ENCODE results near the gene NUAK1.

The NUAK1 gene

DNA sequence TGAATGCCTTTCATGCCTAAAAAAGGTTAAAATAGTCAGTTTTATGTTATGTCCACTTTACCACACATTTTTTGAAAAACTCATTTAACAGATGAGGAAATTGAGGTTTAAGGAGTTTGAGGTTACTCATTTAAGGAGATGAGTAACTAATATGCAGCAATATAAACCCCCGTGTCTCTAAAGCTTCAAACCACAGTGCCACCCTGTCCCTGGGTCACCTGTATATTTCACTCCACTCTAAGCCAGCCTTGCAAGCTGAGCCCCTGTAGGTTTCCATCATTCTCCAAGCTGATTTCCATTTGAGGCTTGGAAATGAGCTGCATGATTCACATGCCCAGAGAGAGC, 64.4 kb downstream of the NUAK1 start:
- Histone ChIP-seq H3K9me3 (replicated peaks; ENCODE audit: low read length) (no peaks in the 10 kb centered on the region), H3K27me3 (ENCODE audit: control insufficient read depth, insufficient read depth, low read length) (no peaks in the 10 kb centered on the region), H3K36me3 (ENCODE audit: insufficient read depth, low read length) (peaks cover 14% of the 10 kb centered on the region), H3K9ac (ENCODE audit: low read depth, low read length) (no peak overlapping the region), H3K4me1 (ENCODE audit: control insufficient read depth, insufficient read depth, low read length) (peaks cover 27% of the 10 kb centered on the region), H3K4me3 (ENCODE audit: low read length) (no peak overlapping the region), H3K4me2 (ENCODE audit: low read length) (no peak overlapping the region)

DNA sequence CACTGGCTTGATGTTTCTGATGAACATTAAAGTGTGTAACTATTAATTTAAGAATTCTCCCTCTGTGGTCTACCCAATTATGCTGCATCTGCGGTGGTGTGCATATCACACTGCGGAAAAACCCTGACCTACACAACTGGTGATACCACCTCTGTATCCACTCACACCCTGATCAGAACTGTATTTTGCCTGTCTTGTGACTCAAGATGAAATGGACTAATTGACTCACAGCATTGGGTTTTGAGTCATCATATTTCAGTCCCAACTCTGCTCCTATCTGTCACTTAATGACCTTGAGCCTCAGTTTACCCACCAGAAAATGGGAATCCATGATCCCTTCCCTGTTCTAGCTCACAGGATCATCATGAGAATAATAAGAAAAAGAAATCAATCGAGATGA, 65.6 kb downstream of the NUAK1 start:
- H3K4me1 ChIP-seq (ENCODE audit: control insufficient read depth, insufficient read depth, low read length), result peaks cover 15% of the 10 kb centered on the region
- H3K9me3 ChIP-seq (replicated peaks; ENCODE audit: low read length), result no peaks in the 10 kb centered on the region
- no peaks in the 10 kb centered on the region for H3K27me3 ChIP-seq (ENCODE audit: control insufficient read depth, insufficient read depth, low read length)
- H3K4me3 ChIP-seq (ENCODE audit: low read length), result no peak overlapping the region
- H3K36me3 ChIP-seq (ENCODE audit: insufficient read depth, low read length), result peaks cover 19% of the 10 kb centered on the region
- H3K4me2 ChIP-seq (ENCODE audit: low read length), result no peak overlapping the region
- H3K9ac ChIP-seq (ENCODE audit: low read depth, low read length), result no peak overlapping the region

DNA sequence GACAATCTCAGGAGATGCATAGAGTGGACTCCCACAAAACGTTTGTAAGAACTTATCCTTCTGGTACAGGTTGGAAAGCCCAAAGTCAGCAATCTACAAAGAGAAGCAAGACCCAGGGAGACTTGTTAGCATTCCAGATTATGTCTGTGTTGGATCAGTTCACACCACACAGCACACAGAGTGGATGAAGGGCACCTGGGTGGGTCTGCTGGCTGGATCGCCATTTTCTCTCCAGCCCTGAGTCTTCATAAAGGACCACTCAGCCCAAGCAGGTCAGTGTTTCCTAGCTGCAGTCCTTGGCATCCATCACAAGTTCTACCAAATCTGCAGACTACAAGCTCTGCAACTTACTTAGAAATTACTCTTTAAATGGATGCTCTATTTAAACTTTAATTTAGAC, 66.0 kb downstream of the NUAK1 start:
- H3K4me3 ChIP-seq (ENCODE audit: low read length), result no peak overlapping the region
- H3K4me1 ChIP-seq (ENCODE audit: control insufficient read depth, insufficient read depth, low read length), result peaks cover 13% of the 10 kb centered on the region
- H3K36me3 ChIP-seq (ENCODE audit: insufficient read depth, low read length), result peaks cover 24% of the 10 kb centered on the region
- no peak overlapping the region for H3K9ac ChIP-seq (ENCODE audit: low read depth, low read length)
- no peak overlapping the region for H3K4me2 ChIP-seq (ENCODE audit: low read length)
- H3K9me3 ChIP-seq (replicated peaks; ENCODE audit: low read length), result no peaks in the 10 kb centered on the region
- H3K27me3 ChIP-seq (ENCODE audit: control insufficient read depth, insufficient read depth, low read length), result no peaks in the 10 kb centered on the region

DNA sequence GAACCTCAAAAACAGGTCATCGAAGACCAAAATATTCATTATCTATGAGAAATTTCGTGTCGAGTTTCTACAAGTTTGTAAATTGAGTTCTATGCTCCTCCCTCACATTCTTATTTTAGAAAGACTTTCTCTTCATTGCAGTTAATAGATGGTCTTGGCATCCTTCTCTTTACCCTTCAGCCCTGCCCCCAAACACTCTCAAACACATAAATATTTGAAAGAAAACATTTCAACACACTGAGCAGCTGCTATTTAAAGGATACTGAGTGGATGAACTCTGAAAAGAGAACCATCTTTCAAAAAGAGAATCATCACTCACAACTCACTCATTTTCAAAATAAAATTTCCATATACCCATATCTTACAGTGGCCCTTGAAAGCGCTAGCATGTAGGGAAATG, 67.1 kb downstream of the NUAK1 start:
- Histone ChIP-seq H3K36me3 (ENCODE audit: insufficient read depth, low read length) (peaks cover 31% of the 10 kb centered on the region), H3K4me1 (ENCODE audit: control insufficient read depth, insufficient read depth, low read length) (peaks cover 13% of the 10 kb centered on the region), H3K9me3 (replicated peaks; ENCODE audit: low read length) (no peaks in the 10 kb centered on the region), H3K4me2 (ENCODE audit: low read length) (no peak overlapping the region), H3K27me3 (ENCODE audit: control insufficient read depth, insufficient read depth, low read length) (no peaks in the 10 kb centered on the region), H3K4me3 (ENCODE audit: low read length) (no peak overlapping the region), H3K9ac (ENCODE audit: low read depth, low read length) (no peak overlapping the region)

DNA sequence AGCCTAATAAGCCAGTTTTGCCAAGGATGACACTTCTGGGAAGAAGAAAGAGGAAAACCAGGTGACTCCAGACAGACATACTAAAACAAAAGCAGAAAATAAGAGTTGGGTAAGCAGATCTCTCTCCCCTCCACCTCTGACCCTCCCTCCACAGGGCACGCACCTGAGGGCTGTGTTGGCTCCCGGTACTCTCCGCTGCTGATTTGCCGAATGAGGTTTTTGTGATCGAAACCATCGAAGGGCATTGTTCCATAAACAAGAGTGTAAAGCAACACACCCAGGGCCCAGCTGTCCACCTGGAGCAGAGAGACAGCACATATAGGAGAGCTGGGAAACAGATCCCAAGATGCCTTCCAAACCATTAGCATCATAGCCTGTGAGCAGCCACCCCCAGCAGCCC, 68.1 kb downstream of the NUAK1 start:
- Histone ChIP-seq H3K9ac (ENCODE audit: low read depth, low read length) (no peak overlapping the region), H3K4me2 (ENCODE audit: low read length) (no peak overlapping the region), H3K27me3 (ENCODE audit: control insufficient read depth, insufficient read depth, low read length) (no peaks in the 10 kb centered on the region), H3K4me3 (ENCODE audit: low read length) (no peak overlapping the region), H3K36me3 (ENCODE audit: insufficient read depth, low read length) (peaks cover 35% of the 10 kb centered on the region), H3K4me1 (ENCODE audit: control insufficient read depth, insufficient read depth, low read length) (peaks cover 13% of the 10 kb centered on the region), H3K9me3 (replicated peaks; ENCODE audit: low read length) (no peaks in the 10 kb centered on the region)

DNA sequence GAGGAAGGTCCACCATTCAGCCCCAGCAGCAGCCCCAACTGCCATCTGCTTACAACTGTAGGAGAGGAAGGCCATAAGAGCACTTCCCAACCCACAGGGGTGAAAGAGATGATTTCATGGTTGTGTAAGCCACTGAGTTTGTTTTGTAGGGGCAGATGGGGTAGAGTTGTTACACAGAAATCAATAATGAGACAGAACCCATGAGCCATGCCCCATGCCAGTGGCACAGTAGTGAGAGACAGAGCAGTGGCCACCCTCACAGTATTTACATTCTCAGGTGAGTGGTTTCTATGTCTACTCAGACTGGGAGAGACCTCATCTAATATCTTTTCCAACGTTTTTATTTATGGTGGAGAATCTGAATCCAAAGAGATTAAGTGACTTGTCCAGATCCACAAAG, 68.6 kb downstream of the NUAK1 start:
- H3K27me3 ChIP-seq (ENCODE audit: control insufficient read depth, insufficient read depth, low read length), result no peaks in the 10 kb centered on the region
- H3K4me2 ChIP-seq (ENCODE audit: low read length), result no peak overlapping the region
- no peak overlapping the region for H3K9ac ChIP-seq (ENCODE audit: low read depth, low read length)
- H3K4me1 ChIP-seq (ENCODE audit: control insufficient read depth, insufficient read depth, low read length), result peaks cover 13% of the 10 kb centered on the region
- no peak overlapping the region for H3K4me3 ChIP-seq (ENCODE audit: low read length)
- H3K36me3 ChIP-seq (ENCODE audit: insufficient read depth, low read length), result peaks cover 39% of the 10 kb centered on the region
- no peaks in the 10 kb centered on the region for H3K9me3 ChIP-seq (replicated peaks; ENCODE audit: low read length)

DNA sequence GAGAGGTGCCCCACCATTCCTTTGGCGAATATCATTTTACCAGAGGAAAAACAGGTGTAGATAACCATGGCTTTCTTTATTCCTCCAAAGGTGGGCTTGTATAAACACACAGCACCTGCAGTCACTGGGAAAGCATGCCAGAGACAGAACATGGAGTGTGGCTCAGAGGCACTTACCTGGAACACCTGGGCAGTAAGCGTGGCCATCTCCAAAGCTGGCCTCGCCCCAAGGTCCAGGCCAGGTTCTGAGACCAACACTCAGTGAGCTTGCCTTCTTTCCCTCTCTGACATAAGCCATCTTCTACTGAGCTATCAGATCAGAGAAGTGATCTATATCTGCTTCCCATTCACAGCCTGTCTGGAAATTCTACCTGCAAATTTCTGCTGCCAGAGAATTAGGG, 70.5 kb downstream of the NUAK1 start:
- H3K27me3 ChIP-seq (ENCODE audit: control insufficient read depth, insufficient read depth, low read length), result no peaks in the 10 kb centered on the region
- H3K36me3 ChIP-seq (ENCODE audit: insufficient read depth, low read length), result peaks cover 40% of the 10 kb centered on the region
- no peak overlapping the region for H3K9ac ChIP-seq (ENCODE audit: low read depth, low read length)
- H3K4me3 ChIP-seq (ENCODE audit: low read length), result no peak overlapping the region
- H3K4me2 ChIP-seq (ENCODE audit: low read length), result no peak overlapping the region
- peaks cover 3% of the 10 kb centered on the region for H3K4me1 ChIP-seq (ENCODE audit: control insufficient read depth, insufficient read depth, low read length)
- H3K9me3 ChIP-seq (replicated peaks; ENCODE audit: low read length), result no peaks in the 10 kb centered on the region

DNA sequence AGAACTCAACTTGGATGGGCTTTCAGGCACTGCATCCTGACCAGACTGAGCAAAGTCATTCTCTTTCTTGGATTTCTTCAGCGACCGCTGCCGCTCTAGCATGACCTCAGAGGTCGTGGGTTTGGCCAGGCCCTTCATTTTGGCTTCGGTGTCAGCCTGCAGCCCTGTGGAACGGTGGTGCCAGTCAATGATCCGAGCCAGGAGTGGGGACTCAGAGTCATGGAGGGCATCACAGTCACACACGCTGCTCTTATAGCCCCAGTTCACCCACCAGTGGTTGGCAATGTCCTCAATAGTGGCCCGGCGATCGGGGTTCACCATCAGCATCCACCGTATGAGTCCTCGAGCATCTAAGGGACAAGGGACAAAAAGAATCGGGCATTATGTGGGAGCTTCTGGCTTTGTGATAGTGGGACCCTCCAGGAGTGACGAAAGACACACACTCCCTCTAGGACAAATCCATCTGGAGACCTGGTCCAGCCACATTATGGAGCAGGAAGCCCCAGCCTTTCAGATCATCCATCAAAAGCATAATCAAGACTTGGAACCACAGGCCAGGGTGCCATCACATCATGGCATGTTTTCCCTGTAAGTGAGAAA, 71.0 kb downstream of the NUAK1 start:
- Histone ChIP-seq H3K4me2 (ENCODE audit: low read length) (no peak overlapping the region), H3K4me3 (ENCODE audit: low read length) (no peak overlapping the region), H3K9me3 (replicated peaks; ENCODE audit: low read length) (no peaks in the 10 kb centered on the region), H3K36me3 (ENCODE audit: insufficient read depth, low read length) (peaks cover 40% of the 10 kb centered on the region), H3K9ac (ENCODE audit: low read depth, low read length) (no peak overlapping the region), H3K4me1 (ENCODE audit: control insufficient read depth, insufficient read depth, low read length) (no peaks in the 10 kb centered on the region), H3K27me3 (ENCODE audit: control insufficient read depth, insufficient read depth, low read length) (no peaks in the 10 kb centered on the region)

DNA sequence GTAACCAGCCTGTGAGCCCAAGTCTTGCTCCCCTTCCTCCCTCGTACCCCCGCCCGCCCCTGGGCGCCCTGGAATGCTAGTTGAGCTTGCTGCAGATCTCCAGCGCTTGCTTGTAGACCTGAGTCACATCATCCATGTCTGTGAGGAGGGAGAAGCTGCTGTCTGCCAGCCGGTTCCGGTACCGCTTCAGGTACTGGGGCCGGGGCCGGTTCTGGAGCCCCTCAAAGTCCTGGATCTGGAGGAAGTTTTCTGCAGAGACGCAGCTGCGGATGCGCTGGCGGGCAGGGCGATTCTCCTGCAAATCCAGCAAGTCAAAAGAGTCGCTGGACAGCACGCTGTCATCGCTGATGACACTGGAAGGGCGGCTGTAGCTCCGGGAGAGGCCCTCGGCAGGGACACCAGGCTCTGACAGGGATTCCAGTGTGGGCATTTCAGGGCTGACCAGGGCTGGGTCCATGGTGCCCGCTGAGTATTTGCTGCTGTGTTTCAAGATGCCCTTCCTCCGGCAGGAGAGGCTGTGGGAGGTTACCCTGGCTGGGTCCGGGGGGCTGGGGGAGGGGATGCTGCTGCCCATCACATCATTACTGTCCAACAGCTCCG, 71.9 kb downstream of the NUAK1 start:
- peaks cover 40% of the 10 kb centered on the region for H3K36me3 ChIP-seq (ENCODE audit: insufficient read depth, low read length)
- H3K4me3 ChIP-seq (ENCODE audit: low read length), result no peak overlapping the region
- no peak overlapping the region for H3K9ac ChIP-seq (ENCODE audit: low read depth, low read length)
- H3K9me3 ChIP-seq (replicated peaks; ENCODE audit: low read length), result no peaks in the 10 kb centered on the region
- H3K4me1 ChIP-seq (ENCODE audit: control insufficient read depth, insufficient read depth, low read length), result no peaks in the 10 kb centered on the region
- H3K4me2 ChIP-seq (ENCODE audit: low read length), result no peak overlapping the region
- no peaks in the 10 kb centered on the region for H3K27me3 ChIP-seq (ENCODE audit: control insufficient read depth, insufficient read depth, low read length)

DNA sequence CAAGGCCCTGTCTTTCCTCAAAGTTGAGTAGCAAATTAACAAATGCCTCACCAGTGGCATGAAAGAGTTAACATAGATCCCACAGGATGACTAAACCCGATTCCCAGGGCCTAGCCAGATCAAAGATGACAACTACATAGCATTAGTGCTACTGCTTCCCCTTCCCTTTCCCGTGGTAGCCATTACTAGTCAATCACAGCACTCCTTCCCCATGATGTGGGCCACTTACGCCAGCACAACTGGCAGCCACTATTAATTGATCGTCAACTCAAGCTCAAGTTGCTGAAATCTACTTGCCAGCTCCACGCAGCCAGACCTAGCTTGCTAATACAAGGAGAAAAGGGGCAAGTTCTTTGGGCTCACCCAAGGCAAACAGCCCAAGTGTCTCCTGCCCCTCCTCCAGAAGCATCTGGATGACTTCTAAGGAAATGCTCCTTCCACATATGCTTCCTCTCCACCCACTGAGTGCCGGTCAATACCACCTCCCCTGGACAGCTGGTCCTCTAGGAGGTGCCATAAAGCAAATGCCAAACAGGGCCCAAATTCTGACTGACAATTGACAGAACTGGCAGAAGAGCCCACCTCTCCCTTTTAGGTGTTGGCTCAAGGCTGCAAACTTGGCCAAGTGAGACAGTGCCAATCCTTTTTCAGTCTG, 72.6 kb downstream of the NUAK1 start:
- Histone ChIP-seq H3K9ac (ENCODE audit: low read depth, low read length) (no peak overlapping the region), H3K27me3 (ENCODE audit: control insufficient read depth, insufficient read depth, low read length) (no peaks in the 10 kb centered on the region), H3K4me1 (ENCODE audit: control insufficient read depth, insufficient read depth, low read length) (no peaks in the 10 kb centered on the region), H3K9me3 (replicated peaks; ENCODE audit: low read length) (no peaks in the 10 kb centered on the region), H3K4me3 (ENCODE audit: low read length) (no peak overlapping the region), H3K4me2 (ENCODE audit: low read length) (no peak overlapping the region), H3K36me3 (ENCODE audit: insufficient read depth, low read length) (peaks cover 40% of the 10 kb centered on the region)

DNA sequence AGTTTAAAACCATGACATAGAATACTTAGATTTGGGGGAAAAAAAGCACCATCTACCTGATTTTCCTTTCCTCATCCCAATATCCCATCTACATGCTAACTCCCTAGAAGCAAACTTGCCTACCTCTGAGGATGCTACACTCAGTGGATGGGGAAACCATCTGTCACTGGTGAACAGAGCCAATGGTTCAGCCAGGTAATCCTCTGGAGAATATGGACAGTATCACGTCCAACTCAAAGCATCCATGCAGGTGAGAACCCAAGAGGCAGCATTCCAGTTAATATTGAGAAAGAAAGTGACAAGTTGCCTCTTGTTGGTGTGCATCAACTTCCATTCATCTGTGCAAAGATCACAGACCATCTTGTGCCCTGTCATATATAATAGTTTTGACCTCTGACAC, 73.2 kb downstream of the NUAK1 start:
- Histone ChIP-seq H3K4me2 (ENCODE audit: low read length) (no peak overlapping the region), H3K9me3 (replicated peaks; ENCODE audit: low read length) (no peaks in the 10 kb centered on the region), H3K27me3 (ENCODE audit: control insufficient read depth, insufficient read depth, low read length) (no peaks in the 10 kb centered on the region), H3K4me1 (ENCODE audit: control insufficient read depth, insufficient read depth, low read length) (no peaks in the 10 kb centered on the region), H3K4me3 (ENCODE audit: low read length) (no peak overlapping the region), H3K9ac (ENCODE audit: low read depth, low read length) (no peak overlapping the region), H3K36me3 (ENCODE audit: insufficient read depth, low read length) (peaks cover 35% of the 10 kb centered on the region)

DNA sequence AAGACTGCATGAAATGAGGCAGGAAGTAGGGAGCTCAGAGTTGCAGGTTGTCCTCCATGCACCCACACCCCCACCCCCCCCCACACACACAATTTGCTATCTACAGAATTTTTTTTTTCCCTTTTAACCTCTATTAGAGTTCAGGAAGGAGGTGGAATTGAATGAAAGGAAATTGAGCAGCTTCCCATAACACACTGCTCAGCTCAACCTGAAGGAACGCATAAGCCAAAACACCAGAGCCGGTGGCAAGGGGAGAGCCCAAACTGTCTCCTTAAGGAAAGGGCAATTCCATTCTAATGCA, 74.1 kb downstream of the NUAK1 start:
- H3K4me2 ChIP-seq (ENCODE audit: low read length), result no peak overlapping the region
- no peak overlapping the region for H3K4me3 ChIP-seq (ENCODE audit: low read length)
- no peaks in the 10 kb centered on the region for H3K27me3 ChIP-seq (ENCODE audit: control insufficient read depth, insufficient read depth, low read length)
- H3K4me1 ChIP-seq (ENCODE audit: control insufficient read depth, insufficient read depth, low read length), result no peaks in the 10 kb centered on the region
- H3K9me3 ChIP-seq (replicated peaks; ENCODE audit: low read length), result no peaks in the 10 kb centered on the region
- no peak overlapping the region for H3K9ac ChIP-seq (ENCODE audit: low read depth, low read length)
- H3K36me3 ChIP-seq (ENCODE audit: insufficient read depth, low read length), result peaks cover 29% of the 10 kb centered on the region
